Erythroblast (primary cell): ENCODE measurements around the gene NOPCHAP1.

Experiments used
- GATA1 ChIP-seq: IDR thresholded peaks from 2 replicates; pipeline ENCODE4 v1.6.1; 2011; ENCODE audit warnings: low read depth, mild to moderate bottlenecking, control low read depth, low read length, moderate library complexity
- POLR2A ChIP-seq: IDR thresholded peaks from 2 replicates; pipeline ENCODE4 v1.6.1; 2011; ENCODE audit warnings: mild to moderate bottlenecking, low read length

- TF ChIP-seq POLR2A (no peak), GATA1 (no peak)
These were observed 30.4 kb upstream of the NOPCHAP1 start for GRCh38 chr12:104955703-104956102.
